B cell (primary cell): Measurements from ENCODE around the gene GGTLC3. TPM values are rescaled to one million over a fixed set of nuclear protein-coding genes. Genes with fewer than 3 reads are reported as not detected.
"Not testable (repeated sequence)": the region's sequence is repeated elsewhere in the genome, so short reads cannot be mapped to it uniquely, and the experiment has no call there.

Experiments used
- ATAC-seq: fragments of 200-7000 bp; cut with Tn5 transposase; one replicate; pipeline ENCODE4 v1.10.0; 2021; ENCODE audit warnings: low read depth, mild to moderate bottlenecking, moderate number of reproducible peaks, moderate library complexity
- CTCF ChIA-PET: fragments of 350-600 bp; sonication (Branson Sonifier 250); formaldehyde crosslinking; loops from one replicate; lab custom pipeline; 2021; ENCODE audit warnings: antibody characterized with exemption, inconsistent platforms; lab: Charles Lee
- POLR2A ChIA-PET: fragments of 350-600 bp; sonication (Branson Sonifier 250); formaldehyde crosslinking; loops from one replicate; lab custom pipeline; 2021; ENCODE audit warnings: antibody characterized with exemption; lab: Charles Lee
- DNase-seq: peaks from one replicate; pipeline ENCODE4 v3.0.0; 2013
- H2AFZ ChIP-seq: 2 replicates; pipeline ENCODE4 v1.6.1; 2012; ENCODE audit warnings: mild to moderate bottlenecking, low read depth, low read length; ENCODE audit not compliant: insufficient read depth, poor library complexity, severe bottlenecking
- H3K27ac ChIP-seq, 2 donors: 1 replicate in 1 of 2; 2 replicates in 1 of 2; pipeline ENCODE4 v1.5.1; 2012 to 2013; ENCODE audit warnings: low read length in 2 of 2, mild to moderate bottlenecking in 2 of 2, moderate library complexity in 1 of 2
- H3K27me3 ChIP-seq, 4 experiments: fragments of 200-600 bp in 1 of 4; sonication (generic) in 1 of 4; replicated peaks in 1 of 4; 1 replicate in 2 of 4; 2 replicates in 2 of 4; pipeline versions ENCODE4 v1.6.1 to v1.7.0; 2013 to 2016; ENCODE audit warnings: low read length in 3 of 4, mild to moderate bottlenecking in 2 of 4, mixed read lengths in 1 of 4, moderate library complexity in 1 of 4; ENCODE audit not compliant: insufficient read depth in 4 of 4, control insufficient read depth in 3 of 4; ENCODE audit errors: control extremely low read depth in 1 of 4
- H3K36me3 ChIP-seq, 2 experiments: replicated peaks in 1 of 2; 1 replicate in 1 of 2; 2 replicates in 1 of 2; pipeline versions ENCODE4 v1.6.1 to v1.7.1; 2013; ENCODE audit warnings: low read length in 1 of 2; ENCODE audit not compliant: insufficient read depth in 2 of 2, control insufficient read depth in 1 of 2; ENCODE audit errors: control extremely low read depth in 1 of 2, extremely low read depth in 1 of 2
- H3K4me1 ChIP-seq, 2 donors: fragments of 200-600 bp in 1 of 2; sonication (generic) in 1 of 2; 1 replicate in 1 of 2; 2 replicates in 1 of 2; pipeline versions ENCODE4 v1.5.1 to v1.6.1; 2013 to 2017; ENCODE audit warnings: low read length in 2 of 2; ENCODE audit not compliant: control insufficient read depth in 2 of 2, insufficient read depth in 2 of 2
- H3K4me2 ChIP-seq: replicated peaks from 2 replicates; pipeline ENCODE3; 2012; ENCODE audit warnings: mild to moderate bottlenecking, low read depth, low read length; ENCODE audit not compliant: poor library complexity, severe bottlenecking
- H3K4me3 ChIP-seq, 5 experiments: fragments of 200-600 bp in 1 of 5; sonication (generic) in 1 of 5; 1 replicate in 3 of 5; 2 replicates in 2 of 5; pipeline versions ENCODE4 v1.5.1 to v1.7.0; 2011 to 2016; ENCODE audit warnings: low read length in 4 of 5, mild to moderate bottlenecking in 4 of 5, low read depth in 2 of 5, control low read depth in 1 of 5, moderate library complexity in 1 of 5; ENCODE audit not compliant: insufficient read depth in 1 of 5; ENCODE audit errors: control extremely low read depth in 1 of 5, extremely low read depth in 1 of 5
- H3K79me2 ChIP-seq: fragments of 200-600 bp; sonication (generic); one replicate; pipeline ENCODE4 v1.6.0; 2016; ENCODE audit warnings: low read length; ENCODE audit not compliant: control insufficient read depth, insufficient read depth
- H3K9ac ChIP-seq: fragments of 200-600 bp; sonication (generic); 2 replicates; pipeline ENCODE4 v1.6.1; 2017; ENCODE audit warnings: mild to moderate bottlenecking, low read length, moderate library complexity
- H3K9me3 ChIP-seq, 3 donors: one replicate each; pipeline versions ENCODE4 v1.6.1 to v1.7.1; 2013; ENCODE audit warnings: low read length in 2 of 3; ENCODE audit not compliant: control insufficient read depth in 2 of 3, insufficient read depth in 1 of 3; ENCODE audit errors: control extremely low read depth in 1 of 3
- H4K20me1 ChIP-seq: 2 replicates; pipeline ENCODE4 v1.6.0; 2012; ENCODE audit warnings: mild to moderate bottlenecking, low read length; ENCODE audit not compliant: insufficient read depth, control insufficient read depth, poor library complexity, severe bottlenecking
- H3K27ac Mint-ChIP-seq: one replicate; pipeline ENCODE4 v1.8.0; 2021; ENCODE audit warnings: mixed read lengths
- H3K27me3 Mint-ChIP-seq: one replicate; pipeline ENCODE4 v1.8.0; 2021; ENCODE audit warnings: mixed read lengths
- H3K4me1 Mint-ChIP-seq: one replicate; pipeline ENCODE4 v1.8.0; 2021; ENCODE audit warnings: mixed read lengths
- H3K4me3 Mint-ChIP-seq: one replicate; pipeline ENCODE4 v1.8.0; 2021; ENCODE audit warnings: mixed read lengths
- H3K9me3 Mint-ChIP-seq: one replicate; pipeline ENCODE4 v1.8.0; 2022; ENCODE audit warnings: mixed read lengths; ENCODE audit not compliant: insufficient read depth
- WGBS: methylation state at CpG from one replicate; pipeline ENCODE4 v1.1.5; 2013; ENCODE audit warnings: missing lambda C conversion rate; ENCODE audit not compliant: insufficient coverage; 5-methylcytosine and 5-hydroxymethylcytosine counted together
- intact Hi-C: fragments of 100-400 bp; cut with micrococcal nuclease; formaldehyde crosslinking; loops from one replicate; pipeline ENCODE4 v1.10.0; 2022
- polyA plus RNA-seq: library from polyadenylated mRNA; depleted of rRNA; stranded (reverse); fragments of >200 nt; gene quantifications from 2 replicates; pipeline ENCODE4 v1.2.3, GENCODE V29; 2012
- total RNA-seq, 2 donors: library from RNA; stranded (reverse); fragments of 120-200 nt in 1 of 2; gene quantifications; 1 replicate in 1 of 2; 2 replicates in 1 of 2; pipeline versions ENCODE4 v1.2.3 to v1.2.4, GENCODE V29; 2013 to 2022

Gene GGTLC3
- total and polyA plus RNA-seq, 2 donors (not counting 1 experiment from before 2014, with no cell fraction given) = not detected

- H3K79me2 ChIP-seq, H2AFZ ChIP-seq, H3K9me3 Mint-ChIP-seq, H3K27ac Mint-ChIP-seq, H3K4me3 ChIP-seq, H3K27ac ChIP-seq, H3K4me1 ChIP-seq, H3K9me3 ChIP-seq, H3K4me2 ChIP-seq, ATAC-seq, H3K4me1 Mint-ChIP-seq, intact Hi-C loops, DNase-seq, H3K36me3 ChIP-seq, H4K20me1 ChIP-seq, POLR2A ChIA-PET, H3K27me3 ChIP-seq, H3K9ac ChIP-seq, H3K4me3 Mint-ChIP-seq, CTCF ChIA-PET, H3K27me3 Mint-ChIP-seq: not testable (repeated sequence)
- 100% methylated on average over 2 of the region's 13 CpGs for WGBS
Measured at GRCh38 chr22:18549458-18550179, 31.7 kb upstream of the GGTLC3 start.

GRCh38 chr22:18544615-18545014, 26.7 kb upstream of the GGTLC3 start:
- ATAC-seq, H3K27me3 ChIP-seq, H3K27ac Mint-ChIP-seq, DNase-seq, H3K4me3 Mint-ChIP-seq, H3K9me3 ChIP-seq, H4K20me1 ChIP-seq, CTCF ChIA-PET, H3K27me3 Mint-ChIP-seq, H3K79me2 ChIP-seq, H3K27ac ChIP-seq, intact Hi-C loops, H3K4me1 ChIP-seq, H3K9me3 Mint-ChIP-seq, H3K4me2 ChIP-seq, H3K36me3 ChIP-seq, H2AFZ ChIP-seq, POLR2A ChIA-PET, H3K4me1 Mint-ChIP-seq, H3K4me3 ChIP-seq, H3K9ac ChIP-seq: not testable (repeated sequence)
- 100% methylated on average over 4 of the region's 13 CpGs for WGBS

GRCh38 chr22:18543400-18543799, 25.4 kb upstream of the GGTLC3 start:
- H3K79me2 ChIP-seq, H3K27ac Mint-ChIP-seq, H3K27me3 ChIP-seq, H3K4me1 Mint-ChIP-seq, POLR2A ChIA-PET, DNase-seq, H3K9ac ChIP-seq, H4K20me1 ChIP-seq, H3K9me3 Mint-ChIP-seq, H3K27ac ChIP-seq, H3K4me3 ChIP-seq, H3K4me1 ChIP-seq, H2AFZ ChIP-seq, H3K36me3 ChIP-seq, CTCF ChIA-PET, H3K27me3 Mint-ChIP-seq, H3K9me3 ChIP-seq, intact Hi-C loops, H3K4me2 ChIP-seq, H3K4me3 Mint-ChIP-seq: not testable (repeated sequence)
- no CpG with 5 or more reads among the region's 11 CpGs for WGBS
- ATAC-seq = peak; percentile 49

GRCh38 chr22:18539994-18540393, 22.0 kb upstream of the GGTLC3 start:
- H2AFZ ChIP-seq, H3K27me3 ChIP-seq, H3K79me2 ChIP-seq, H3K4me3 ChIP-seq, H3K4me1 ChIP-seq, H3K9me3 Mint-ChIP-seq, H3K9me3 ChIP-seq, DNase-seq, H3K4me1 Mint-ChIP-seq, H3K4me2 ChIP-seq, H3K27ac Mint-ChIP-seq, intact Hi-C loops, H3K9ac ChIP-seq, H3K36me3 ChIP-seq, H3K4me3 Mint-ChIP-seq, H3K27me3 Mint-ChIP-seq, CTCF ChIA-PET, H4K20me1 ChIP-seq, POLR2A ChIA-PET, H3K27ac ChIP-seq, ATAC-seq: not testable (repeated sequence)
- WGBS = 78% methylated on average over 4 of the region's 6 CpGs
